SK-N-MC (cell line): Measurements from ENCODE around the gene SSR1.
"Not testable (repeated sequence)": the region's sequence is repeated elsewhere in the genome, so short reads cannot be mapped to it uniquely, and the experiment has no call there.

Experiments used
- DNase-seq: peaks from one replicate; pipeline ENCODE4 v3.0.0-alpha.2; 2011; ENCODE audit warnings: low read depth, low spot score
- H3K27ac ChIP-seq: fragments of 200-600 bp; sonication (generic); 2 replicates; pipeline ENCODE4 v1.5.1; 2016; ENCODE audit warnings: mixed run types
- H3K36me3 ChIP-seq: fragments of 200-600 bp; sonication (generic); 2 replicates; pipeline ENCODE4 v1.6.1; 2017; ENCODE audit warnings: antibody characterized with exemption, low read length, mixed read lengths; ENCODE audit not compliant: insufficient read depth
- H3K4me3 ChIP-seq: fragments of 200-600 bp; sonication (generic); 2 replicates; pipeline ENCODE4 v1.5.1; 2016
- H3K9ac ChIP-seq: fragments of 200-600 bp; sonication (generic); 2 replicates; pipeline ENCODE4 v1.8.0; 2017; ENCODE audit warnings: mixed run types, mixed read lengths; ENCODE audit not compliant: insufficient read length
- H3K9me3 ChIP-seq: fragments of 200-600 bp; sonication (generic); 2 replicates; pipeline ENCODE4 v1.6.1; 2017; ENCODE audit warnings: low read depth, mild to moderate bottlenecking, antibody characterized with exemption, low read length, moderate library complexity, mixed read lengths
- EZH2 ChIP-seq: fragments of 200-600 bp; sonication (generic); IDR thresholded peaks from one replicate; pipeline ENCODE4 v1.6.1; 2017; ENCODE audit warnings: antibody characterized with exemption
- FOXP2 ChIP-seq: optimal IDR thresholded peaks from 2 replicates; pipeline ENCODE3; 2011; ENCODE audit warnings: mild to moderate bottlenecking, moderate library complexity; ENCODE audit not compliant: insufficient read depth; ENCODE audit errors: extremely low read length, control extremely low read depth
- POLR2AphosphoS5 ChIP-seq: IDR thresholded peaks from 2 replicates; pipeline ENCODE4 v1.6.1; 2012; ENCODE audit warnings: mild to moderate bottlenecking, low read depth, low read length, borderline replicate concordance

Gene SSR1

GRCh38 chr6:7317538-7317937, 4.5 kb upstream of the SSR1 start:
- Histone ChIP-seq H3K9ac (no peak overlapping the region), H3K36me3 (no peaks in the 10 kb centered on the region), H3K4me3 (no peak overlapping the region), H3K9me3 (no peaks in the 10 kb centered on the region), H3K27ac (no peak overlapping the region)
- TF ChIP-seq POLR2AphosphoS5, result no peak
- TF ChIP-seq FOXP2, result no peak
- no peak for TF ChIP-seq EZH2
- DNase-seq, result no peak

GRCh38 chr6:7316658-7317533, 3.9 kb upstream of the SSR1 start:
- H3K4me3 ChIP-seq, result no peak overlapping the region
- H3K36me3 ChIP-seq, result no peaks in the 10 kb centered on the region
- TF ChIP-seq POLR2AphosphoS5 (no peak), EZH2 (no peak), FOXP2 (no peak)
- H3K27ac ChIP-seq, result no peak overlapping the region
- no peak overlapping the region for H3K9ac ChIP-seq
- no peak for DNase-seq
- no peaks in the 10 kb centered on the region for H3K9me3 ChIP-seq

- TF ChIP-seq POLR2AphosphoS5, result no peak
- TF ChIP-seq EZH2, result no peak
- DNase-seq, result no peak
- no peak overlapping the region for H3K27ac ChIP-seq
Measured at GRCh38 chr6:7315948-7316365, 3.0 kb upstream of the SSR1 start.

GRCh38 chr6:7315087-7315947, 2.3 kb upstream of the SSR1 start:
- not testable (repeated sequence) for H3K36me3 ChIP-seq, H3K9ac ChIP-seq, H3K4me3 ChIP-seq, H3K9me3 ChIP-seq, DNase-seq, H3K27ac ChIP-seq

More at GRCh38 chr6:7315948-7316365, 3.0 kb upstream of the SSR1 start:
- no peaks in the 10 kb centered on the region; the same call in 1 of the 2 replicates for H3K36me3 ChIP-seq
- H3K4me3 ChIP-seq, result no peak overlapping the region
- H3K9me3 ChIP-seq, result no peaks in the 10 kb centered on the region
- H3K9ac ChIP-seq, result no peak overlapping the region

GRCh38 chr6:7314414-7314813, 1.4 kb upstream of the SSR1 start:
- no peaks in the 10 kb centered on the region for H3K9me3 ChIP-seq
- H3K9ac ChIP-seq, result peak overlapping the region; percentile 0
- peak overlapping the region; percentile 91 for H3K27ac ChIP-seq

GRCh38 chr6:7313505-7314165, 636 bp upstream of the SSR1 start:
- DNase-seq, result no peak
- TF ChIP-seq POLR2AphosphoS5 (no peak), EZH2 (no peak), FOXP2 (no peak)
- Histone ChIP-seq H3K4me3 (peak overlapping the region; percentile 86), H3K9ac (peak overlapping the region; percentile 83), H3K9me3 (no peaks in the 10 kb centered on the region), H3K27ac (peak overlapping the region; percentile 91), H3K36me3 (peaks cover 19% of the 10 kb centered on the region)

More at GRCh38 chr6:7314414-7314813, 1.4 kb upstream of the SSR1 start:
- TF ChIP-seq FOXP2 (no peak), EZH2 (no peak), POLR2AphosphoS5 (no peak)
- peaks cover 12% of the 10 kb centered on the region for H3K36me3 ChIP-seq
- no peak overlapping the region for H3K4me3 ChIP-seq
- no peak for DNase-seq

GRCh38 chr6:7311917-7312615, 933 bp downstream of the SSR1 start:
- Histone ChIP-seq H3K4me3 (peak overlapping the region; percentile 86), H3K27ac (peak overlapping the region; percentile 35), H3K9ac (peak overlapping the region; percentile 87), H3K36me3 (peaks cover 33% of the 10 kb centered on the region), H3K9me3 (no peaks in the 10 kb centered on the region)
- DNase-seq, result no peak
- TF ChIP-seq POLR2AphosphoS5 (no peak), EZH2 (no peak), FOXP2 (no peak)

GRCh38 chr6:7311176-7311575, 1.8 kb downstream of the SSR1 start:
- H3K36me3 ChIP-seq, result peaks cover 41% of the 10 kb centered on the region
- TF ChIP-seq FOXP2, result no peak
- peak overlapping the region; percentile 86 for H3K4me3 ChIP-seq
- peak overlapping the region; percentile 35 for H3K27ac ChIP-seq
- peak overlapping the region; percentile 87 for H3K9ac ChIP-seq
- DNase-seq, result no peak
- H3K9me3 ChIP-seq, result no peaks in the 10 kb centered on the region
